Omental fat pad (tissue), 4 donors: ENCODE measurements around the gene CYP2W1. TPM values are rescaled to one million over a fixed set of nuclear protein-coding genes. Genes with fewer than 3 reads are reported as not detected.

Experiments
- ATAC-seq: fragments of 150-250 bp; one replicate; pipeline ENCODE4 v1.9.1; 2016; ENCODE audit warnings: mild to moderate bottlenecking, moderate library complexity; ENCODE audit not compliant: low FRiP score
- DNase-seq: peaks from one replicate; pipeline ENCODE4 v3.0.0-alpha.2; 2019; ENCODE audit warnings: low spot score
- total RNA-seq, 4 donors: library from RNA; depleted of rRNA; stranded (reverse); fragments of >200 nt; gene quantifications; one replicate each; pipeline ENCODE4 v1.1.0, GENCODE V29; 2016
- TF ChIP-seq, protein P1 (sequence below), 3 donors: fragments of 450-650 bp; IDR thresholded peaks; one replicate each; pipeline ENCODE4 v1.5.1; 2016 to 2017; ENCODE audit warnings: antibody characterized with exemption in 3 of 3, mild to moderate bottlenecking in 3 of 3, moderate library complexity in 2 of 3

CYP2W1 gene
- total RNA-seq, 4 donors from 2014 or later, result not detected

DNA sequence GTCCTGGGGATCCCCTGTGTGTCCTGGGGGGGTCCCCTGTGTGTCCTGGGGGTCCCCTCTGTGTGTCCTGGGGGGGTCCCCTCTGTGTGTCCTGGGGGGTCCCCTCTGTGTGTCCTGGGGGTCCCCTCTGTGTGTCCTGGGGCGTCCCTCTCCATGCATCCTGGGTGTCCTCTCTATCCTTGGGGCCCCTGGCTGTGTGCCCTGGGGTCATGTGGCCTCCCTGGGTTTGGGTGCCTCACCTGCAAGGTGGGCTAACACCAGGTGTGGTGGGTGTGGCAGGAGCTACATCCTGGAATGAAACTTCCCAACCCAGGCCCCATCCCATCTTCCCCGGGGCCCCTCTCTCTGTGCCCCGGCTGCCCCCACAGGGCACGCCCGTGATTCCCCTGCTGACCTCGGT, 4.9 kb downstream of the CYP2W1 start:
- TF ChIP-seq, protein P1, sequence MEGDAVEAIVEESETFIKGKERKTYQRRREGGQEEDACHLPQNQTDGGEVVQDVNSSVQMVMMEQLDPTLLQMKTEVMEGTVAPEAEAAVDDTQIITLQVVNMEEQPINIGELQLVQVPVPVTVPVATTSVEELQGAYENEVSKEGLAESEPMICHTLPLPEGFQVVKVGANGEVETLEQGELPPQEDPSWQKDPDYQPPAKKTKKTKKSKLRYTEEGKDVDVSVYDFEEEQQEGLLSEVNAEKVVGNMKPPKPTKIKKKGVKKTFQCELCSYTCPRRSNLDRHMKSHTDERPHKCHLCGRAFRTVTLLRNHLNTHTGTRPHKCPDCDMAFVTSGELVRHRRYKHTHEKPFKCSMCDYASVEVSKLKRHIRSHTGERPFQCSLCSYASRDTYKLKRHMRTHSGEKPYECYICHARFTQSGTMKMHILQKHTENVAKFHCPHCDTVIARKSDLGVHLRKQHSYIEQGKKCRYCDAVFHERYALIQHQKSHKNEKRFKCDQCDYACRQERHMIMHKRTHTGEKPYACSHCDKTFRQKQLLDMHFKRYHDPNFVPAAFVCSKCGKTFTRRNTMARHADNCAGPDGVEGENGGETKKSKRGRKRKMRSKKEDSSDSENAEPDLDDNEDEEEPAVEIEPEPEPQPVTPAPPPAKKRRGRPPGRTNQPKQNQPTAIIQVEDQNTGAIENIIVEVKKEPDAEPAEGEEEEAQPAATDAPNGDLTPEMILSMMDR (IDR thresholded peaks at IDR 0.05), result no peak
- ATAC-seq (no peak), DNase-seq (no peak)

DNA sequence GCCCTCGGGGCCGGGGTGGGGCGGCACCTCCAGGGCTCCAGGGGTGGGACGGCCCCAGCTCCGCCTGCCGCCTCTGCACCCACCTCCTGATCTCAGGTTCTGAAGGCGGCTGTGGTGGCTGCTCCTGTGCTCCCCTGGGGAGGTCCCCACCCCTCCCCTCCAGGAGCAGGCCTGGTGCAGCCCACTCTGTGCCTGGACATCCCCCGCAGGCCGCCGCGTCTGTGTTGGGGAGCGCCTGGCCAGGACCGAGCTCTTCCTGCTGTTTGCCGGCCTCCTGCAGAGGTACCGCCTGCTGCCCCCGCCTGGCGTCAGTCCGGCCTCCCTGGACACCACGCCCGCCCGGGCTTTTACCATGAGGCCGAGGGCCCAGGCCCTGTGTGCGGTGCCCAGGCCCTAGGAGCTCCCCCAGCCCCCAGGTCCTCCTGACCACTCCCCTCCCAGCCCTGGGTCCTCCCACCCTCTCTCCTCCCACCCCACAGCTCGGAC, 5.5 kb downstream of the CYP2W1 start:
- TF ChIP-seq, protein P1 (IDR thresholded peaks at IDR 0.05), result no peak
- peak; percentile 20 for ATAC-seq
- DNase-seq, result no peak

DNA sequence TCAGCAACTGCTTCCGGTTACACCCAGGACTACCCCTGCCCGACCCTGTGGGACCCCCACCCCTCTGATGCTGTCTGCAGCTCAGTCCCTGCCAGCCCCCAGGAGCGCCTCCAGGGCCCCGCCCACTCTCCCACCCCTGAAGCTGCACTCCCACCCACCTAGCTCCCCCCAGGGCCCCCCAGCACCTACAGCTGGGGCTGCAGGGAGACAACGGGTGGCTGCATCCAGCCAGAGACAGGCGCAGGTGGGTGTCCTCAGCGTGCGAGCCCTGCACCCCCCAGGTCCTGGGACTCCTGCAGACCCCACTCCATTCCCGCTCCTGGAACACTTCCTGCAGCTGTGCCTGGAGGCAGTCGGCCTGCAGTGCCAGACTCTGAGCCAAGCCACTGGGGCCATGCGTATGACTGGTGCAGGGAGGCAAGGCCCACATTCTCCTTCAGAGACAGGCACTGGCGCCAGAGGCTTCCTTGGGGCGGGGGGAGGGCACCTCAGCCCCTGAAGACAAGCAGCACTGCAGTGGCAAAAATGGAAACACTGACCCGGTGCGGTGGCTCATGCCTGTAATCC, 6.1 kb downstream of the CYP2W1 start:
- TF ChIP-seq, protein P1 (IDR thresholded peaks at IDR 0.05), result no peak
- ATAC-seq, result no peak
- DNase-seq, result no peak

DNA sequence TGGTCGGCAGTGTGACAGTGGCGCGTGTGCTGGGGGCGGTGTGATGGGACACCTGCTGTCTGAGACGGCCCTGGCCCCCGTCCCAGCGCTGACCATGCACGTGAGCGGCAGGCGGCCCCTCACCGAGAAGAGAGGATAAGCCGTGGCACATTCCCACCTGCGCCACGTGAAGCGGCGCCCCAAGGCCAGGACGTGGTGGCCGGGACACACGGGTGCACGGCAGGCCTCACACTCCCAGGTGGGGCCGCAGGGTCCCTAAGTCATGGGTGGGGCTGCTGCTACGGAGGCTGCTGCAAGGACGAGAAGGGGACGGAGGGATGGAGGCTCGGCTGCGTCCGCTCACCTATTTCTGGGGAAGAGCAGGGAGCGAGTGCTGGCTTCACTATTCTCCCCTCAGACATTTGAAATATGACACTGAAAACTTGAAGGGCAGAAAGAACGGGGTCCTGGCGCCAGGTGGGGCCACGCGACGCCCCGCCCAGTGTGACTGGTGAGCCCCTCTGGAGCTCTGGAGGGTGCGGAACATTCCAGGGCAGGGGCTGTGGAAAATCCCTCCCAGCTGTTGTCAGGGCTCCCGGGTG, 7.5 kb downstream of the CYP2W1 start:
- ATAC-seq (no peak), DNase-seq (no peak)
- TF ChIP-seq, protein P1 (IDR thresholded peaks at IDR 0.05), result no peak

DNA sequence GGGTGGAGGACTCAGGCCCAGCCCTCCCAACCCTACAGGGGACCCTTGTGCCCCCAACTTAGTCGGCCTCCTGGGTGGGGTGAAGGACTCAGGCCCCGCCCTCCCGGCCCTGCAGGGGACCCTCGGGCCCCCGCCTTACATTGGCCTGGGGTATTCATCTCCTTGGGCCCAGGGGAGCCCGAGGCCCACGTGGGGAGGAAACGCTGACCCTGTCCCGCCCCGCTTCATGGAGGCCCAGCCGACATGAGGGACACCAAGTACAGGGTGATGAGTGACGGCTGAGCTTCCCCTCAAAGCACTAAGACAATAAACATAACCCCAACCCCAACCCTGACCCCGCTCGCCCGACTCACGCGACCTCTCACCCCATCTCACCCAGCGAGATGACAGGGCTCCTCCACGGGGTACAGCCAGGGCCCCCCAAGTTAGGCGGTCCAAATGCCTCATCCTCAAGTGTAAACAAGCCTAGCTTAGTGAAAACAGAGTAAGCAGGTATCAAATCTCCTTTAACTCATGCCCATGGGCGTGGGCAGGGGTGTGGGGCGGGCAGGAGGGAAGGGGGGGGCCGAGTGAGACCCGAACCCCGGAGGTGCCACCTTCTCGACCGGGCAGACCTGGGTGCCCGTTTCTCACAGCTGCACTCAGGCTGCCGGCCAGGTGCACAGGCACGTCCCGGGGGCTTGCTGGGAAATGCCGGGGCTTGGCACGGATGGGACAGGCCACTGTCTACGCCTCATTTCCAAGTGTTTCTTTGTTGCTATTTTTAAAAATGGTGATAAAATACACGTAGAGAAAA, 8.2 kb downstream of the CYP2W1 start:
- TF ChIP-seq, protein P1 (IDR thresholded peaks at IDR 0.05), result no peak
- no peak for DNase-seq

DNA sequence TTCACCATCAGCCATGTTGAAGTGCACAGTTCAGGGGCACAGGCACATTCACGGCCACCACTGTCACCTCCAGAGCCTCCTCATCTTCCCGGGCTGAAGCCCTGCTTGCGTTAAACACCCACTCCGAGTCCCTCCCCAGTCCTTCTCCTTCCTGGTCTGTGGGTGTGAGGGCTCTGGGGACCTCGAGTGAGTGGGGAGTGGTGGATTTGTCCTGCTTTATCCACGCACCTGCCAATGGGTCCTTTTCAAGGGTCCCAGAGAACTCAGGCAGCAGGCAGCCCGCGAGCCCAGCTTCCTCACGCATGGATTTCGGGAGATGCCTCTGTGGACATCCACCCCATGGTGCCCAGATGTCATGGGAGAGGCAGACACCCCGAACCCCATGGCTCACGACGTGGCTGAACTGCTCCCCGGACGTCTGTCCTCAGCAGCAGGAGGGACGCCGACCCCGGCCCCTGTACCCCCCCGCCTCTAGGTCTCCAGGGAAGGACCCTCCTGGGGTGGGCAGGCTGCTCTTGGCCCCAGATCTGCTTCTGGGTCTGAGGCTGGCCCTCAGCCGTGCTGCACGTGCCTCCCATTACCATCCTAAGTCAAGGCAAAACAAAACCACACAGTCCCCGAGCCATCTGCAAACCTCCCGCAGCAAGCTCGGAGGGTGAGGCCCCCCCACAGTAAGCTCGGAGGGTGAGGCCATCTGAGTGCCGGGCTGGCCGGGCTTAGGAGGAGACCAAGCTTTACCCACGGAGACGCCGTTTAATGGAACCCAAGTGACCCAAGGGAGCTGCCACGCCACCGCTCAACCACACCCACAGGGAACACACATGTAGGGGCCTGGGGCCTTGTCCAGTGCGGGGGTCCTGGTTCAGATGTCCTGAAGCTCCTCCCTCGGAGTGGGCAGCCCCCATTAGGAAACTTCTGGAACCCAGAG, 9.0 kb downstream of the CYP2W1 start:
- TF ChIP-seq, protein P1 (IDR thresholded peaks at IDR 0.05), result no peak
- ATAC-seq (no peak), DNase-seq (no peak)

More for the DNA sequence above, 8.2 kb downstream of the CYP2W1 start:
- no peak for ATAC-seq
